ENCODE results near the gene MMP23B.

DNA sequence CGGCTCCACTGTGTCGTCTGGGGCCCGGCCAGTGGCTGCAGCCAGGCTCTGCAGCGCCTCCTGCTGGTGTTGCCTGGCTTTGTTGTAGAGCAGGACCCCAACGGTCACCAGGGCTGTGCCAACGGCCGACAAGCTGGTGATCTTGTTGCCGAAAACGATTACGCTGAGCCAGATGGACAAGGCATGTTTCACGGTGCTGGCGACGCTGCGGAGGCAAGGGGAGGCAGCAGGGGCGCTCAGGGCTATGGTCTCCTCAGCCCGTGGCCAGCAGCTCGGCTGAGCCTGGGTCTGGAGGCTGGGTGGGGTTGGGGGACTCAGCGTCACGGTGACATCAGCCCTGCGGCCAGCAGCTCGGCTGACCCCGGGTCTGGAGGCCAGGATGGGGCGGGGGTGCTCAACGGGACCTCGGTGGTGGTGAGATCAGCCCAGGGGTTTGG lies 33.9 kb downstream of the MMP23B start:
- TF ChIP-seq, protein P1, sequence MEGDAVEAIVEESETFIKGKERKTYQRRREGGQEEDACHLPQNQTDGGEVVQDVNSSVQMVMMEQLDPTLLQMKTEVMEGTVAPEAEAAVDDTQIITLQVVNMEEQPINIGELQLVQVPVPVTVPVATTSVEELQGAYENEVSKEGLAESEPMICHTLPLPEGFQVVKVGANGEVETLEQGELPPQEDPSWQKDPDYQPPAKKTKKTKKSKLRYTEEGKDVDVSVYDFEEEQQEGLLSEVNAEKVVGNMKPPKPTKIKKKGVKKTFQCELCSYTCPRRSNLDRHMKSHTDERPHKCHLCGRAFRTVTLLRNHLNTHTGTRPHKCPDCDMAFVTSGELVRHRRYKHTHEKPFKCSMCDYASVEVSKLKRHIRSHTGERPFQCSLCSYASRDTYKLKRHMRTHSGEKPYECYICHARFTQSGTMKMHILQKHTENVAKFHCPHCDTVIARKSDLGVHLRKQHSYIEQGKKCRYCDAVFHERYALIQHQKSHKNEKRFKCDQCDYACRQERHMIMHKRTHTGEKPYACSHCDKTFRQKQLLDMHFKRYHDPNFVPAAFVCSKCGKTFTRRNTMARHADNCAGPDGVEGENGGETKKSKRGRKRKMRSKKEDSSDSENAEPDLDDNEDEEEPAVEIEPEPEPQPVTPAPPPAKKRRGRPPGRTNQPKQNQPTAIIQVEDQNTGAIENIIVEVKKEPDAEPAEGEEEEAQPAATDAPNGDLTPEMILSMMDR (IDR thresholded peaks at IDR 0.05 in 4 of 5, conservative IDR thresholded peaks at IDR 0.05 in 1 of 5) = peak in 2 of 5 experiments; percentile 39 to 46
- no peak for TF ChIP-seq POLR2A (IDR thresholded peaks at IDR 0.05)

Data from gastrocnemius medialis (tissue), 4 donors.